CD4-positive, alpha-beta T cell treated with Interleukin-12 subunit alpha and Interleukin-12 subunit beta, for 1 hour (primary cell): ENCODE results near the gene ASIP.
"Not testable (repeated sequence)": the region's sequence is repeated elsewhere in the genome, so short reads cannot be mapped to it uniquely, and the experiment has no call there.

ENCODE experiments used
- DNase-seq: peaks from one replicate; pipeline ENCODE4 v3.0.0-alpha.2; 2020

ASIP gene

GRCh38 chr20:34243377-34243776 lies 2.2 kb downstream of the ASIP start:
- no peak for DNase-seq

GRCh38 chr20:34246126-34246626 lies 5.0 kb downstream of the ASIP start:
- no peak for DNase-seq

- no peak for DNase-seq
These were observed 8.1 kb downstream of the ASIP start for GRCh38 chr20:34249291-34249690.

GRCh38 chr20:34250005-34250404 lies 8.8 kb downstream of the ASIP start:
- DNase-seq = no peak

GRCh38 chr20:34251619-34252018 lies 10.4 kb downstream of the ASIP start:
- DNase-seq = no peak

- not testable (repeated sequence) for DNase-seq
These were observed 11.3 kb downstream of the ASIP start for GRCh38 chr20:34252431-34253086.

GRCh38 chr20:34254979-34255378 lies 13.8 kb downstream of the ASIP start:
- no peak for DNase-seq

GRCh38 chr20:34256629-34257124 lies 15.5 kb downstream of the ASIP start:
- DNase-seq = no peak

- no peak for DNase-seq
These were observed 19.2 kb downstream of the ASIP start for GRCh38 chr20:34260208-34260942.

- no peak for DNase-seq
These were observed 21.5 kb downstream of the ASIP start for GRCh38 chr20:34262488-34263288.

GRCh38 chr20:34263468-34263867 lies 22.2 kb downstream of the ASIP start:
- not testable (repeated sequence) for DNase-seq

GRCh38 chr20:34264141-34264540 lies 22.9 kb downstream of the ASIP start:
- no peak for DNase-seq

- DNase-seq = no peak
These were observed 26.9 kb downstream of the ASIP start for GRCh38 chr20:34268145-34268544.

- DNase-seq = peak; percentile 14
These were observed 27.8 kb downstream of the ASIP start for GRCh38 chr20:34268851-34269636.

GRCh38 chr20:34269996-34270627 lies 28.9 kb downstream of the ASIP start:
- no peak for DNase-seq

GRCh38 chr20:34271956-34272355 lies 30.7 kb downstream of the ASIP start:
- no peak for DNase-seq

GRCh38 chr20:34274694-34275093 lies 33.5 kb downstream of the ASIP start:
- no peak for DNase-seq

- DNase-seq = no peak
These were observed 40.0 kb downstream of the ASIP start for GRCh38 chr20:34281177-34281576.

GRCh38 chr20:34282041-34282440 lies 40.8 kb downstream of the ASIP start:
- no peak for DNase-seq

GRCh38 chr20:34283844-34284243 lies 42.6 kb downstream of the ASIP start:
- no peak for DNase-seq

- no peak for DNase-seq
These were observed 44.2 kb downstream of the ASIP start for GRCh38 chr20:34285450-34285849.

- DNase-seq = not testable (repeated sequence)
These were observed 46.3 kb downstream of the ASIP start for GRCh38 chr20:34287500-34287899.
